GM18520 (cell line): Measurements from ENCODE around the gene SNX9.
"Not testable (repeated sequence)": the region's sequence is repeated elsewhere in the genome, so short reads cannot be mapped to it uniquely, and the experiment has no call there.

Experiments
- ATAC-seq: cut with Tn5 transposase; IDR thresholded peaks from one replicate; pipeline ENCODE4 v1.9.1; 2021; ENCODE audit not compliant: unreplicated experiment

The SNX9 gene

DNA sequence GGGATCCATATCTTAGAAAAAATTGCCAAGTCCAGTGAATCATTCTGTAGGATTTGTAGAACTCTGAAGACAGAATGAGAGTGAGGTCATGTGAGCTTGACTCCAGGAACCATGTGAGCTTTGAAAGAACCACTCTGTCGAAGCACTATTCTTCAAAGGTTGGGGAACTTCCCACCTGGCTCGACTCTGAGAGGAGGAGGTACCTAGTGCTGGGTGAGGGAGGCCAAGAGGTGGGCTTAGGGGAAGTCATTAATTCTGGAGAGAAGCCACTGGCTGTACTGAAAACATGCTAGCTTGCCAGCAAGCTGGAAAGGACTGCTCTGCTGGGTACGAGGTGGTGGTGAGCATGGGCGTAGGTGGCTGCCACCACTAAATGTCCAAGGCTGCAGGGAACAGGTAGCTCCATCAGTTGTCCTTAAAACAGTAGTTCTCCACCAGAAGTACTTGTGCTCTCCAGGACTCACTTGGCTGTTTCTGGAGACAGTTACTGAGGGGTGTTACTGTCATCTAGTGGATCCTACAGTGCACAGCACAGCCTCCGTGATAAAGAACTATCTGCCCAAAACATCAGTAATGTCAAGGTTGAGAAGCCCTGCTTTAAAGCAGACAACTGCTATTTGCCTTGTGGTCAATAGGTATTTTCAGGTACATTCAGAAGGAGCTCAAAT is 124.0 kb downstream of the SNX9 start:
- ATAC-seq: no peak

DNA sequence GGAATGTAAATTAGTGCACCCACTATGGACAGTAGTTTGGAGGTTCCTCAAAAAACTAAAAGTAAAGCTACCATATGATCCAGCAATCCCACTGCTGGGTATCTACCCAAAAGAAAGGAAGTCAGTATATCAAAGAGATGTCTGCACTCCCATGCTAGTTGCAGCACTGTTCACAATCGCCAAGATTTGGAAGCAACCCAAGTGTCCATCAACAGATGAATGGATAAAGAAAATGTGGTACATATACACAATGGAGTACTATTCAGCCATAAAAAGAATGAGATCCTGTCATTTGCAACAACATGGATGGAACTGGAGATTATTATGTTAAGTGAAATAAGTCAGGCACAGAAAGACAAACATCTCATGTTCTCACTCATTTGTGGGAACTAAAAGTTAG is 127.9 kb downstream of the SNX9 start:
- ATAC-seq: not testable (repeated sequence)

DNA sequence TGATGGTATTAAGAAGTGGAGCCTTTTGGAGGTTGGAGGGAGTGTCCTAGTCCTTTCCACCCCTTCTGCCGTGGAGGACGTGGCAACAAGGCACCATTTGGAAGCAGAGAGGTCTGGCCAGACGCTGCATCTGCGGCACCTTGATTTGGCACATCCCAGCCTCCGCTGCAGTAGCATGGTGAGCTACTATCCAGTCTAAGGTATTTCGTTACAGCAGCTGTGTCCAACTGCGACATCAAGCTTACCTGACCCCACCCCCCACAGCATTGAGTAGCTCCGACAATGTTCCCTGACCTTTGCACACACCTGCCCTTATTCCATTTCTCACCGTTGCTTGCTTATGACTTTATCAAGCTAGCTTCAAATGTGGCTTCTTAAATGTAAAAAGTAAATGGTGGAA is 128.8 kb downstream of the SNX9 start:
- ATAC-seq: no peak

DNA sequence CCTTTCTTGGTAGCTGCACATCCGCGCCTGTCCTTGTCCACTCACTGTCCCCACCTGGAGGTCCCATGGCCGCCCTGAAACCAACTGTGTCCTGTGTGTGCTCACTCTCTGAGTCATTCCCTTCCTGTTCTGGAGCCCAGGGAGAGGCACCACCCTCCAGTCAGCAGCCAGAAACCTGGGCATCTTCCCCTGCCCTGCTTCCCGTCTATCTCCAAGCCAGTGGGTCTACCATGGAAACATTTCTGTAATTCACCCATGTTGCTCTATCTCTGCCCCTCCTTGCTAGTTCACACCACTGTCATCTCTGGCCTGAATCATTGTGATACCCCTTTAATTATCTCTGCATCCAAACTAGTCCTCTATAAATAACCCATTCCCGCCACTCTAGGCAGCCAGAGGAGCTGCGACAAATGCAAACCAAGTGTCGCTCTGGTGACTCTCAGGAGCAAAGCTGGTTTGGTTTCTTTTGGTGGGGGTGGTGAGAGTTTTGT is 129.9 kb downstream of the SNX9 start:
- ATAC-seq: no peak

DNA sequence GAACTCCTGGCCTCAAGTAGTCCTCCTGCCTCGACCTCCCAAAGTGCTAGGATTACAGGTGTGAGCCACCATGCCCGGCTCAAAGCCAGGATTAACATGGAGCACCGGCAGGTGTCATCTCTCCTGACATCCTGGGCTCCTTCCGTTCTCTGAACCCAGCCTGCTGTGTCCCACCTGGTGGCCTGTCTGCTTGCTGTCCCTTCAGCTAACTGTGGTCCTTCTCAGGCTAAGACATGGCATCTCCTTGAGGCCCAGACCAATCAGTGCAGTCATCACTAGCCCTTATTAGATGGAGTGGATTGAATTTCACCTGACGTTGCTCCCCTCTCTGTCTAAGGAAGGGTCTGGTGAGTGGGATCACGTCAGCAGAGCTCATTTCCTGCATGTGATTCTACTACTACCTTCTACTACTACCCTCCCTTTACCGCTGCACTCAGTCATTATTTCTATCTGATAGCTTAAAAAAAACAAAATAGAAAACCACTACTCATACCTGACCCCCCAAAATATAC is 130.6 kb downstream of the SNX9 start:
- ATAC-seq: no peak

DNA sequence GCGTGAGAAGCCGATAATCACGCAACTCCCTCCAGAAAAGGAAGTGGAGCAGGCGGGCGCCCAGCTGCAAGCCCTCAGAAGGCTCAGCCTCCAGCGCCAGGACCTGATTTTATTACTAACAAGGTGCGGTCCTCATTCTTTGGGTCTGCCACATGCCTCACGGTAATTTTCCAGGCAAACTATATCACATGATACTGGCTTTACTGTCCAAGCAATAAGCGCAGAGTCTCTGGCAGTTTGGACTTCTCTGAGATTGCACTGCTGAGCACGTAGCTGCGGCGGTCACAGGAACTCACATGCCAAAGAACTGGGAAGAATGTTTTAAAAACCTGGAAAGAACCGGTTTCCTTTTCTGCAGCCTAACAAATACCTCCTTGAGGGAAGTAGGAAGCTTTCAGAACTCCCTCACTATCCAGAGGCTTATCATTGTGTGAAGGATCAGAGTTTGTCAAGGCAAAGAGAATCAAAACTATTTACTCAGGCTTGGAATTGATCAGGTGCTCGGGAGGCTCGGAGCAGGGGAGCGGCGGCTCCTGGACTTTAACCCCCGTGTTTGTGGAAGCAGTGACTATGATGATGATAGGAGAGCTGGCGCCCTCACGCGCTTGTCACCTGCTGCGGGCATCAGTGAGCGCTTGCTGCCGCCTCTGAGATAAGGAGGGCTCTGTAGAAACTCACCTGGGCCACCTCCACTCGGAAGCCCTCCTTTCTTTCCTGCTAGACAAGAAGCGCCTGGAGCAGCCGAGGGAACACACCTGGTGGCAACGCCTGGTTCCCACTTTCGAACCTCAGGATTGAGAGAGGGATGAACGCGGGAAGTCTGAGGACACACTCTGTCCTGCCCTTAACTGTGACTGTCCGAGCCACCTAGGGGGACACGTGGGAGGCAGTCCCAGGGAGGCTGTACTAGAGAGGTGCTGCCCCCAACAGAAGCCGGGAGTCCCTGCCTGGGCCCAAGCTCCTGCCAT is 131.4 kb downstream of the SNX9 start:
- no peak for ATAC-seq

DNA sequence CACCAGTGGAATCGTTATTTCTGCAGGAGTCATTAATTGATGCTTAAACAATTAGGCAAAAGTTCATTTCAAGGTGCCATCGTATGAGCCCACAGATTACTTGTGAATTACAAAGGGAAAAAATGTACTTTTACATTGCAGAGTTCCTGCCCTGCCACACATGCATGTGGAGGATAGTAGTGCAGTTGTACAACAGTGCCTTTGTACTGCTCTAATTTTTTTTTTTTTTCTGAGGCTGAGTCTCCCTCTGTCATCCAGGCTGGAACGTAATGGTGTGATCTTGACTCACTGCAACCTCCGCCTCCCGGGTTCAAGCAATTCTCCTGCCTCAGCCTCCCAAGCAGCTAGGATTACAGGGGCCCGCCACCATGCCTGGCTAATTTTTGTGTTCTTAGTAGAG is 132.6 kb downstream of the SNX9 start:
- no peak for ATAC-seq

DNA sequence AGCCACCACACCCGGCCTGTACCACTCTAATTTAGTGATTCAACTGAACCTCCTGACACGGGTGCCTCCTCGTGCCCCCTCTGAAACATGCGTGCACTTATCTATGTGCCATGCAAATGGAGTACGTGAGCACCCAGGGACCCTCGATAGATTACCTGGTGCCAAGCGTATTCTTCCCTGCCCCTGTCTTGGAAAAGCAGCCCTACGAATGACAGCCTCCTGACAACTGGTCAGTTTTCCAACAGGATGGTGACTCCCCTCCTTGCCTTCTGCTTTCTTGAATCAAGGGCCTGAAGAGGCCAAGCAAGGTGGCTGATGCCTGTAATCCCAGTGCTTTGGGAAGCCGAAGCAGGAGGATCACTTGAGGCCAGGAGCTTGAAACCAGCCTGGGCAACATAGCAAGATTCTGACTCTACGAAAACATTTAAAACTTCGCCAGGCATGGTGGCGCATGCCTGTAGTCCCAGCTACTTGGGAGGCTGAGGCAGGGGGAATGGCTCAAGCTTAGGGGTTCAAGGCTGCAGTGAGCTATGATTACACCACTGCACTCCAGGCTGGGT is 133.2 kb downstream of the SNX9 start:
- no peak for ATAC-seq

DNA sequence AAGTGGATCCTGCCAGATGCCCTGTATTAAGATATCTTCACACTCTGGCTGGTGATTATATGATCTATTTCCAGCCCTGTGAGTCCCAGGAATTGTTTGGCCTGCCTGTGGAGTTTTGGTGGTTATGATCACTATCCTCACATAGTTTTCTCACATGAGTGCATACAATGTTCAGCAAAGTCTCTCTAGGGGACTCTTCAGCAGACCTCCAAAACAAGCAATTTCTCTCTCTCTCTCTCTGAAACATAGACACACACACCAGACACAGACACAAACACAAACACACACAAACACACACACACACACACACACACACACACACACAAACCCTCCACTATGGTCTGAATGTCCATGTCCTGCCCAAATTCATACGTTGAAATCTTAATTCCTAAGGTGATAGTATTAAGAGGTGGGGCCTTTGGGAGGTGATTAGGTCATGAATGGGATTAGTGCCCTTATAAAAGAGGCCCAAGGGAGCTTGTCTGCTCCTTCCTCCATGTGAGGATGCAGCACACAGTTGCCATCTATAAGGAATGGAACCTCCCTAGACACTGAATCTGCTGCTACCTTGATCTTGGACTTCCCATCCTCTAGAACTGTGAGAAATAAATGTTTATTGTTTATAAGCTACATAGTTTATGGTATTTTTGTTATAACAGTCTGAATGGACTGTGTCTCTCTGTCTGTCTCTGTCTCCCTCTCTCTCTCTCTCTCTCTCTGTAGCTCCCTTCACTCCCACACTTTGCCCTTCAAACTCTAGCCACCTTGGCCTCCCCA is 136.6 kb downstream of the SNX9 start:
- ATAC-seq: no peak

DNA sequence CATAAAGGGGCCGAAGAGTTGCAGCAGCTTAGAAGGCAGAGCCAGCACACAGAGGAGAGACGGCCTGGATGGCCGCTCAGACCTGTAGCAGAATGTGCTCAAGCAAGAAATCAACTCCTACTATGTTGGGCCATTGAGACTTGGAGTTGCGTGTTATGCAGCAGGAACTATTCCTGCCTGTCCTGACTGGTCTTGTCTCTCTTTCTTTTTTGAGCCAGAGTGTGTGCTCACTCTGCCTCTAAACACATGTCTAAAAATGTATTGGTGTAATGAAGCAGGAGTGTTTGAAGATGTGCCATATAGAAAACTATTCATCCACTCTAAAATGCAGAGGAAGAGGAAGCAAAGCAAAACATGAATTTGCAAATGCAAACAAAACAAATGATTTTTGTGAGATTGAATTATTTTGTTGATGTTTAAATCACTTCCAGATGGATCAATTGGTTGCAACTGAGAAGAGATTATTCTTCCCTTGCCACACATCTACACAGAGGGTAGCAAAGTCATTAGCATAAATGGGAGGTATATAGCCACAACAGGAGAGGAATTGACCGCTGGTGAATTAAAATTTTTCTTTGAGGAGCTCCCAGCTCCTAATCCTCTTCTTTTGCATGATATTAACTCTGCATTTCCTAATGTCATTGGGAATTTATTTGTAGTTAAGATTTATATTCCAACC is 138.2 kb downstream of the SNX9 start:
- no peak for ATAC-seq

DNA sequence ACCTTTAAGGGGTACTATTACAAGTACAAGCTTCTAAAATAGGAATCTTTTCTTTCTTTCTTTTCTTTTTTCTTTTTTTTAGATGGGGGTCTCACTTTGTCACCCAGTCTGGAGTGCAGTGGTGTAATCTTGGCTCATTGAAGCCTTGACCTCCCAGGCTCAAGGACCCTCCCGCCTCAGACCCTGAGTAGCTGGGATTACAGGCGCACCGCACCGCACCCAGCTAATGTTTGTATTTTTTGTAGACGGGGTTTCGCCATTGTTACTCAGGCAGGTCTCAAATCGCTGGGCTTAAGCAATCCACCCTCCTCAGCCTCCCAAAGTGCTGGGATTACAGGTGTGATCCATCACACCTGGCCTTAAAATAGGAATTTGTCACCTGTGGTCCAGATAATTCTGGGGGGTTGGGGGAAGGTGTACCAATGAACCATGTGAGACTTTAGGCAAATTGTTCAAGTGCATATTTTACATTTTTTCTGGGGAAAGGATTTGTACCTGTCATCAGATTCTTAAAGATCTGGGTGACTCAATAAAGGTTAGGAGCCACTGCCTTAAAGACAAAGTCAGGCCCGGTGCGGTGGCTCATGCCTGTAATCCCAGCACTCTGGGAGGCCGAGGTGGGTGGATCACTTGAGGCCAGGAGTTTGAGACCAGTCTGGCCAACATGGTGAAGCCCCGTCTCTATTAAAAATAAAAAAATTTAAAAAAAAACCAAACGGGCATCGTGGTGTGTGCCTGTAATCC is 139.0 kb downstream of the SNX9 start:
- ATAC-seq: no peak

DNA sequence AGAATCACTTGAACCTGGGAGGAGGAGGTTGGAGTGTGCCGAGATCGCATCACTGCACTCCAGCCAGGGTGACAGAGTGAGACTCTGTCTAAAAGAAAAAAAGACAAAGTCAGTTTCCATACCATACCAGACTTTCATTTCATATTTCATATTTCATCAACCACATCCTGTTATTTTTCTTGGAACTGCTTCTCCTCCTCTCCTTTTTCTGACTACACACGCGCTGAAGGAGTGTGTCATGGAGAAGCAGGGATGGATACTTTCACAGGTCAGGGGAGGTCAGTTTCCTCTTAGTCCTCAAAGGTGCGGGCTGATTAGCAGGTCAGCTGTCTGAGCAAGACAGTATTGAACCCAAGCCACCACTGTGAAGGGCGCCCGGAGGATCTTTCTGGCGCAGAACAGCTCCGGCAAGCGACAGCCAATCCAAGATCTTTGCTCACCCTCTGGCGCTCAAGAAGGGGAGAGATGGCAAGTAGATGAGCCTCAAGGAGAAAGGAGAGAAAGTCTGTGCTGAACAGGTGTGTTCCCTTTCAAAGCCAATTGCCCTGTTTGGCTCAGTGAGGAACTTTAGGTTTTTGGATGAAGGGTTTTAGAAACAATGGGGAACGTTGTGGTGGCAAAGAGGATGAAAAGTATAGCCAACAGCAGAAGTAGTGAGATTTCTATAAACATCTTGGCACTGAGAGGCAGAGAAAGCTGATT is 139.7 kb downstream of the SNX9 start:
- ATAC-seq: no peak

DNA sequence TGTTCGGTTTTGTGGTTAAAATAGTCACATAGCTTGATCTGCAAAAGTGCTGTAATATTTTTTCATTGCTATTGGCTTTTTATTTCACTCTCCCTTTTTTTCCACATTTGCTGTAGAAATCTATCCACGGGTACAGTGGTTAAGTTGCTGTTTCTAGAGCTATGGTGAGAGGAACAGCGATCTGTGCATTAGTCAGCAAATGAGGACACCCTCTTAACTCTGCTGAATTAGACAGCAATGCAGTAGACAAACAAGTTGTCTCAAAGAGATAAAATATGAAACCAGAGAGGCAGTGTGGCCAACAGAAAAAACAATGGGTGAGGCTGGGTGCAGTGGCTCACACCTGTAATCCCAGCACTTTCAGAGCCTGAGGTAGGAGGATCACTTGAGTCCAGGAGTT is 141.1 kb downstream of the SNX9 start:
- no peak for ATAC-seq

DNA sequence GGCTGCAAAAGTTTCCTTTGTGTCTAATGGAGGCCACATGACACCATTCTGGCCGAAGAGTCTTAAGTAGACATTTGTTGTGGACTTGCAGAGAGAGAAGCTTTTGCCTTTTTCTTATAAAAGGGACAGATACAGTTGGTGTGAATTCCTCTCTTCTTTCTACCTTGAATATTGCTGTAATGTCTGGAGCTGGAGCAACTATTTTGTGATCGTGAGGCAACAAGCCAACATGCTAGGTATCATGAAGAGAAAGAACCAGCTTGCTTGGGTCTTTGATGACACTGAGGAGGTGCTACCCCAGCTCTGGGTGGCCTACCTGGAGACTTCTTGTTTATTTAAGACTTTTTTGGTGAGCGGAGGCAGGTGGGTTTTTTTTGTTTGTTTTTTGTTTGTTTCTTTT is 142.3 kb downstream of the SNX9 start:
- ATAC-seq: no peak

DNA sequence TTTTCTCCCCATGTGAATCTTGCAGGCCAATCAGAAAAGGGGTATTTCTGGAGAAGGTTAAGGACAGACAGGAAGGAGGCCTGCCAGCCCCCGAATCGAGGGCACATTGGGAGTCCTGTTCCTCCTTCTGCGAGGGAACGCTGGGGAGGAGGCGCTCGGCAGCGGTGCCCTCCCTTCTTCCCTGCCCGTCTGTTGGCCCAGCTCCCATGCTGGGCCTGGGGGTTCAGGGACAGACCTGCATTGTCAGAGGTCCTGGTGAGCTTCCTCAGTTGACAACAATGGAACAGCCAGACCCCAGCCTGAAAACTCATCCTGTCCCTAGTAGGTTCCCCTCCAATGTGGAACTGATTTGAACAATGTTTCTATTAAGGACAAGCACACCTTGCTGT is 143.5 kb downstream of the SNX9 start:
- ATAC-seq: no peak

DNA sequence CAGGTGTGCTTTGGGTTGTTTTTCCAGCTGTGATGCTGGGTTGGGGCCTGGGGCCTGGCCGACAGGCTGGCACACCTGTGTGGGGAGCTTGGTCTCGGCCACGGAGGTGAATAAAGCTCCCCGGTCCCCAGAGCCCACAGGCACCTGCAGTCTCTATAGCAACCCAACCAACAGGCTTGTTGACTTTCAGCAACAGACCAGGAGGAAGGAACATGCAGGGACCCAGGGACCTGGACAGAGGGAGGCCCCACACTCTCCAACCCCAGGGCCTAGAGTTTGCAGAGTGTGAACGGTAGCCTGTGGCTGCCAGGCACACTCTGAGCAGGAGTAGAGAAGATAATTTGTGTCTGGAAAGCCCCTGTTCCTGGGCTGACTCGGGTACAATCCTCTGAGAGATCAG is 144.0 kb downstream of the SNX9 start:
- ATAC-seq: no peak

DNA sequence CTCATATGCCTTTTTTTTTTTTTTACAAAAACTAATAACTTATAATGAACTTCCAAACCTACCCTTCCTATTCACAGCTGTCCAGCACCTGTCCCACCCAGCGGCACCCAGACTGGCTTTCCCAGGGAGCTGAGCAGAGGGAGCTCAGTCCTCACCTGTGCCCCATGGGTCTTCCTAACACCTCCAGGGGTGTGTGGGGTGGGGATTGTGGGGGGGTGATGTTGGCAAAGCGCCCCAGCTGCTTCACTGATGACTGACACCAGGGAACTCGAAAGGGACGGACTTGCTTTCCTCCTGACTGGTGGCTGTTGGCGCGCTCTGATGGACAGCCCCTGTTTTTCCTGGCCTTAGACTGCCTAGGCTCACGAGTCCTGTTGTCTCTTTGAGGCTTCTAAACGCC is 144.4 kb downstream of the SNX9 start:
- ATAC-seq: no peak

DNA sequence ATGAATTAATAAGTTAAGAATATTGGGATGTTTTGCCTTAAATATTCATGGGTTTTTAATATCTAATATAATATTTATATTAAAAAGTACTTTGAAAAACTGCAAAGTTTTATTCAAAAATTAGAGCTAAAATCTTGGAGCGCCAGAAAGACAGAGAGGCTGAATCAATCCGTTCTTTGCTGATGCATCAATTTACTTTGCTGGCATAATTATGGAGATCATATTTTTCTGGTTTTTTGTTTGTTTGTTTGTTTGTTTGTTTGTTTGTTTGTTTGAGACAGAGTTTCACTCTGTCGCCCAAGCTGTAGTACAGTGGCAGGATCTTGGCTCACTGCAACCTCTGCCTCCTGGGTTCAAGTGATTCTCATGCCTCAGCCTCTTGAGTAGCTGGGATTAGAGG is 149.1 kb downstream of the SNX9 start:
- not testable (repeated sequence) for ATAC-seq

DNA sequence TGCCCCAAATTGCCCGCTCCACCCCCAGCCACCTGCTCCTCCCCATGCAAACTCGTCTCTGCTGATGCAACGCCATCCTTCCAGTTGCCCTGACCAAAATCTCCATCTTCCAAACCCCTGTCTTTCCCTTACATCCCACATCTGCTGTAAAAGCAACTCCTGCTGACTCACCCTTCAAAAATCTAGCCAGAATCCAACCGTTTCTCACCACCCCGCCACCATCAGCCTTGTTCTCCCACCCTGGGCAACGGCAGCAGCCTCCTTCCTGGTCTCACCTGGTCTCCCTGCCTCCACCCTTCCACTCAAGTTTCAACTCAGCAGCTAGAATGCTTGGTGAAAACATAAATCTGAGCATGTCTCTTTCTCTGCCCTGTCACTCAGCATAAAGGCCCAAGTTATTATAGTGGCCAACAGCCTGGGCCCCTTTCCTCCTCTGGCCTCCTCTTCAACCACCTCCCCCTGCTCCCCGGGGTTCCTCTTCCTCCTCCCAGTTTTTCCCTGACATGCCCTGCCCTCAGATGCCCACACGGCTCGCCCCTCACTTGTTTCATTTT is 151.4 kb downstream of the SNX9 start:
- ATAC-seq: no peak
